HCT116 (cell line): Measurements from ENCODE around the gene S100A2.

Experiments
- CEBPB ChIP-seq: IDR thresholded peaks from 2 replicates; pipeline ENCODE4 v1.6.1; 2012; ENCODE audit warnings: low read depth
- POLR2A ChIP-seq: IDR thresholded peaks from 2 replicates; pipeline ENCODE4 v1.7.0; 2011; ENCODE audit warnings: borderline replicate concordance; ENCODE audit not compliant: insufficient read depth, insufficient read length; ENCODE audit errors: extremely low read depth
- POLR2AphosphoS5 ChIP-seq: IDR thresholded peaks from 2 replicates; pipeline ENCODE4 v1.6.1; 2011; ENCODE audit warnings: mild to moderate bottlenecking, low read depth, low read length, moderate library complexity
- SP1 ChIP-seq: IDR thresholded peaks from 2 replicates; pipeline ENCODE4 v1.6.1; 2012; ENCODE audit warnings: low read depth
- YY1 ChIP-seq: IDR thresholded peaks from 2 replicates; pipeline ENCODE4 v1.6.1; 2011; ENCODE audit warnings: low read length, low read depth, moderate library complexity, mild to moderate bottlenecking; ENCODE audit not compliant: insufficient replicate concordance; ENCODE audit errors: extremely low read depth
- TF ChIP-seq, protein P1 (sequence below): IDR thresholded peaks from 2 replicates; pipeline ENCODE4 v1.6.1; 2012
- TF ChIP-seq, protein P2 (sequence below): IDR thresholded peaks from 2 replicates; pipeline ENCODE4 v1.6.1; 2011; ENCODE audit warnings: mild to moderate bottlenecking, low read length, moderate library complexity; ENCODE audit not compliant: insufficient replicate concordance; ENCODE audit errors: extremely low read depth
- TF ChIP-seq, protein P3 (sequence below), 3 experiments: fragments of 200-600 bp in 1 of 3; sonication (generic) in 1 of 3; IDR thresholded peaks in 2 of 3; conservative IDR thresholded peaks in 1 of 3; 2 replicates each; pipeline ENCODE4 v1.5.1; 2012 to 2017; ENCODE audit warnings: low read depth in 2 of 3, low read length in 2 of 3, antibody characterized with exemption in 1 of 3, borderline replicate concordance in 1 of 3, control low read depth in 1 of 3, mild to moderate bottlenecking in 1 of 3, mixed read lengths in 1 of 3, mixed run types in 1 of 3, moderate library complexity in 1 of 3; ENCODE audit not compliant: insufficient read depth in 1 of 3

DNA sequence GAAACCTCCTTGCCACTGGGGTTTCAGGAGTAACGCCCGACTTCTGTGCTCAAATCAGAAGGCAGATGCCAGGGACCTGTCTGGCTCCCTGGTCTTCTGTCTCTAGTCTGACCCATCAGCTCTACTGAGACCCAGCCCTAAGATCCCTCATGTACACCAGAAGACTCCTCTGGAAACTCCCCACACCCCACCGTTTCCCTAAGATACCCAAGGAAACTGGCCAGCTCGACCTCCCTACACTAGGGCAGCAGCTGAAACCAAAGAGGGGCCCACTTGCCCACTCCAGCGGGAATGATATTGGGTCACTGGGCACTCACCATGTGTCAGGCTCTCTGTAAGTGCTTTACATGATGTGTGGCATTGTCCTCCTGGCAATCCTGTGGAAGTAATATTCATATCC is 47.8 kb upstream of the S100A2 start:
- TF ChIP-seq, protein P1, sequence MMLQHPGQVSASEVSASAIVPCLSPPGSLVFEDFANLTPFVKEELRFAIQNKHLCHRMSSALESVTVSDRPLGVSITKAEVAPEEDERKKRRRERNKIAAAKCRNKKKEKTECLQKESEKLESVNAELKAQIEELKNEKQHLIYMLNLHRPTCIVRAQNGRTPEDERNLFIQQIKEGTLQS, result no peak
- no peak for TF ChIP-seq POLR2AphosphoS5
- TF ChIP-seq, protein P2, sequence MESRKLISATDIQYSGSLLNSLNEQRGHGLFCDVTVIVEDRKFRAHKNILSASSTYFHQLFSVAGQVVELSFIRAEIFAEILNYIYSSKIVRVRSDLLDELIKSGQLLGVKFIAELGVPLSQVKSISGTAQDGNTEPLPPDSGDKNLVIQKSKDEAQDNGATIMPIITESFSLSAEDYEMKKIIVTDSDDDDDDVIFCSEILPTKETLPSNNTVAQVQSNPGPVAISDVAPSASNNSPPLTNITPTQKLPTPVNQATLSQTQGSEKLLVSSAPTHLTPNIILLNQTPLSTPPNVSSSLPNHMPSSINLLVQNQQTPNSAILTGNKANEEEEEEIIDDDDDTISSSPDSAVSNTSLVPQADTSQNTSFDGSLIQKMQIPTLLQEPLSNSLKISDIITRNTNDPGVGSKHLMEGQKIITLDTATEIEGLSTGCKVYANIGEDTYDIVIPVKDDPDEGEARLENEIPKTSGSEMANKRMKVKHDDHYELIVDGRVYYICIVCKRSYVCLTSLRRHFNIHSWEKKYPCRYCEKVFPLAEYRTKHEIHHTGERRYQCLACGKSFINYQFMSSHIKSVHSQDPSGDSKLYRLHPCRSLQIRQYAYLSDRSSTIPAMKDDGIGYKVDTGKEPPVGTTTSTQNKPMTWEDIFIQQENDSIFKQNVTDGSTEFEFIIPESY, result no peak
- TF ChIP-seq SP1, result no peak
- TF ChIP-seq, protein P3, sequence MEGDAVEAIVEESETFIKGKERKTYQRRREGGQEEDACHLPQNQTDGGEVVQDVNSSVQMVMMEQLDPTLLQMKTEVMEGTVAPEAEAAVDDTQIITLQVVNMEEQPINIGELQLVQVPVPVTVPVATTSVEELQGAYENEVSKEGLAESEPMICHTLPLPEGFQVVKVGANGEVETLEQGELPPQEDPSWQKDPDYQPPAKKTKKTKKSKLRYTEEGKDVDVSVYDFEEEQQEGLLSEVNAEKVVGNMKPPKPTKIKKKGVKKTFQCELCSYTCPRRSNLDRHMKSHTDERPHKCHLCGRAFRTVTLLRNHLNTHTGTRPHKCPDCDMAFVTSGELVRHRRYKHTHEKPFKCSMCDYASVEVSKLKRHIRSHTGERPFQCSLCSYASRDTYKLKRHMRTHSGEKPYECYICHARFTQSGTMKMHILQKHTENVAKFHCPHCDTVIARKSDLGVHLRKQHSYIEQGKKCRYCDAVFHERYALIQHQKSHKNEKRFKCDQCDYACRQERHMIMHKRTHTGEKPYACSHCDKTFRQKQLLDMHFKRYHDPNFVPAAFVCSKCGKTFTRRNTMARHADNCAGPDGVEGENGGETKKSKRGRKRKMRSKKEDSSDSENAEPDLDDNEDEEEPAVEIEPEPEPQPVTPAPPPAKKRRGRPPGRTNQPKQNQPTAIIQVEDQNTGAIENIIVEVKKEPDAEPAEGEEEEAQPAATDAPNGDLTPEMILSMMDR (IDR thresholded peaks at IDR 0.05 in 2 of 3, conservative IDR thresholded peaks at IDR 0.05 in 1 of 3; ENCODE audit: borderline replicate concordance in 1 of 3, insufficient read depth in 1 of 3, low read depth in 2 of 3, low read length in 2 of 3), result no peak
- TF ChIP-seq YY1, result no peak
- no peak for TF ChIP-seq CEBPB
- no peak for TF ChIP-seq POLR2A
